Raji (cell line): ENCODE results near the gene PCDH1.

Source experiments
- POLR2A ChIP-seq: IDR thresholded peaks from 2 replicates; pipeline ENCODE4 v1.6.1; 2011; ENCODE audit warnings: low read depth, low read length, control low read depth; ENCODE audit not compliant: insufficient read depth

The PCDH1 gene

DNA sequence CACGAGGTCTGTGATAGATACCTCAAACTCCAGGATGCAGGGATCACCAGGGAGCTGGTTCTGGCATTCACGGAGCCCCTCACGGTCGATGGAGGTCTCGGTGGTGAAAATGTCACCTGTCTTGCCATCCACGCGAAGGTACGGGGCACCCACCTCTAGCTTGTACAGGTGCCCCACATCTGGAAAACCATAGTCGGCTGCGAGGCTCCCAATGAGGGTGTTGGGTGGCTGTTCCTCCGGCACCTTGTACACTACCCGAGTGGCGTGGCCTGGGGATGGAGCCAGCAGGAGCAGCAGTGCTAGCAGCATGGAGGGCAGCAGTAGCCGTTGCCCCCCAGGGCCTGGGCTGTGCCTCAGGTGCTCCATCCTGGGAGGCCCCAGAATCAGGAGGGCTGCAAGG lies 9.2 kb downstream of the PCDH1 start:
- no peak for TF ChIP-seq POLR2A

DNA sequence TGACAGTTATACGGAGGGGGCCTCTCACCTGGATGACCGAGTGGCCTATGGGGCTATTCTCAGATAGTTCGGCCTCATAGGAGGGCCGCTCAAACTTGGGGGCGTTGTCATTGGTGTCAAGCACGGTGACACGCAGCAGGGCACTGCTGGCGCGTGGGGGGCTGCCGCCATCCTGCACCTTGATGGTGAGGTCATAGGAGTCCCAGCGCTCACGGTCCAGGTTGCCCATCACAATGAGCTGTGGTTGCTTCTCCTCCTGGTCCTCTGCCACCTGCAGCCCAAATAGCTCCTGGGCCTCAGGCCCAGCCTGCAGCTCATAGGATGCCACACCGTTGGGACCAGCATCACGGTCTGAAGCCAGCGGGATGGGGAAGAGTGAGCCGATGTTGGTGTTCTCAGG lies 9.7 kb downstream of the PCDH1 start:
- TF ChIP-seq POLR2A, result no peak

DNA sequence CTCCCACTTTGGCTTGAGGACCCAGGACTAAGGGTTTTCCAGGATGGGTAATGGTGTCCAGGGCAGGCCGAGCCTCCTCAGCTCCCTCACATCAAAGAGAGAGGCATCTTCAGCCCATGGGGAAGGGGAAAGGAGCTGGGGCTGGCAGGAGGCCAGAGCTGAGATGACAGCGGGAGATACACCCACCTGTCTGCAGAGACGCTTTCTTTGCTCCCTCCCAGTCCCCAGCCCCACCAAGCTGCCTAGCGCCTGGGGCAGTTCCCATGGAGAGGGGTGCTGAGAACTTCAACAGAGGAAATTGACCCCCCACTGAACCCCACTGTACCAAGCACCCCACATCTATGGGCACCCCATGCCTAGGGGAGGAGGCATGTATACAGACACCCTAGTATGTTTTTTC lies 10.6 kb downstream of the PCDH1 start:
- no peak for TF ChIP-seq POLR2A

DNA sequence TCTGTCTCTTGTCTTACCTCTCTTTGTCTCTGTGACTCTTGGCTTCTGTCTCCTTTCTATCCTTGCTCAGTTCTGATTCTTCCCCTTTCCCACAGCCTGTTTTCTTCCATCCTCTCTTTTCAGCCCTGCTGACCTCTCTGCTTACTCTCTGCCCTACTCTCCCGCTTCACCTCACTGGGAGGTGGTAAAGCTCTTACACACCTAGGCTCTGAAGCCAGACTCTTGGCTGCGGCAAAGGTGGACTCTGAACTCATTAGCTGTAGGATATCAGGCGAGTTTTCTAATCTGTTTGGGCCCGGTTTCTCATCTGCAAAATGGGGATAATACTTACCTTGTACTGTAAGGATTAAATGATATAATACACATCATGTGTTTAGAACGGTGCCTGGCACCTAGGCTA lies 11.1 kb downstream of the PCDH1 start:
- TF ChIP-seq POLR2A, result no peak

DNA sequence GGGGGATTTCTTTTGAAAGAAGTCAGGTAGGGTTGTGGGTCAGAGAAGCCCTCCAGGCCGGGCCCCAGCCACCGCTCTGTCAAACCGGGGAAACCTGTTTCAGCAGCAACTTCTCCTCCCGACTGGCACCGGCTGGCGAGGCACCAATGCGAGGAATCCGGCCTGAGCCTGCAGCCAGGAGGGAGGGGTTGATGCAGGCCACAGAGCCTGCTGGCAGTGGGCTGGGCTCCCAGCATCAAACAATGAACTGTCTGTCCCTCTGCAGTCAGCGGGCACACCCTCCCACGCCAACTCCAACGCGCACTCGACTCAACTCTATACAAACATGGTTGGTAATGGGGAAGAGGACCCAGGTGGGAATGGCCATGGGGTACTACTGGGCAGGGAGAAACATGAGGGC lies 12.1 kb downstream of the PCDH1 start:
- TF ChIP-seq POLR2A, result no peak

DNA sequence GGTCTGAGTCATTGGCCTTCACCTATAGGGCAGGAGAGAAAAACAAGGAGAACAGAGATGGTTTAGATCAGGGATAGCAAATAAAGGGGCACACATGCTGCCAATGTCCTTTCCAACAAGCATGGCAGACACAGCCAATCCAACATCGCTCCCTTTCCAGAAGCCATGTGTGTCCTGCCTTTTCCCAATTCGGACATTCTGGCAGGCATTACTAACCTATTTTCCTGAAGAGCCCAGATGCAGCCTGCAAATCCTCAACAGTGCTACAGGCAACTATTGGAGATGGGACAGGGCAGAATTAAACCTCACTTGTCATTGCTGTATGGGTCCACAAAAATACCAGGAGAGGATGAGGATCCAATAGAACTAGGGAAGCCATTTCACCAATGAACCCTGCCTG lies 12.8 kb downstream of the PCDH1 start:
- TF ChIP-seq POLR2A, result no peak

DNA sequence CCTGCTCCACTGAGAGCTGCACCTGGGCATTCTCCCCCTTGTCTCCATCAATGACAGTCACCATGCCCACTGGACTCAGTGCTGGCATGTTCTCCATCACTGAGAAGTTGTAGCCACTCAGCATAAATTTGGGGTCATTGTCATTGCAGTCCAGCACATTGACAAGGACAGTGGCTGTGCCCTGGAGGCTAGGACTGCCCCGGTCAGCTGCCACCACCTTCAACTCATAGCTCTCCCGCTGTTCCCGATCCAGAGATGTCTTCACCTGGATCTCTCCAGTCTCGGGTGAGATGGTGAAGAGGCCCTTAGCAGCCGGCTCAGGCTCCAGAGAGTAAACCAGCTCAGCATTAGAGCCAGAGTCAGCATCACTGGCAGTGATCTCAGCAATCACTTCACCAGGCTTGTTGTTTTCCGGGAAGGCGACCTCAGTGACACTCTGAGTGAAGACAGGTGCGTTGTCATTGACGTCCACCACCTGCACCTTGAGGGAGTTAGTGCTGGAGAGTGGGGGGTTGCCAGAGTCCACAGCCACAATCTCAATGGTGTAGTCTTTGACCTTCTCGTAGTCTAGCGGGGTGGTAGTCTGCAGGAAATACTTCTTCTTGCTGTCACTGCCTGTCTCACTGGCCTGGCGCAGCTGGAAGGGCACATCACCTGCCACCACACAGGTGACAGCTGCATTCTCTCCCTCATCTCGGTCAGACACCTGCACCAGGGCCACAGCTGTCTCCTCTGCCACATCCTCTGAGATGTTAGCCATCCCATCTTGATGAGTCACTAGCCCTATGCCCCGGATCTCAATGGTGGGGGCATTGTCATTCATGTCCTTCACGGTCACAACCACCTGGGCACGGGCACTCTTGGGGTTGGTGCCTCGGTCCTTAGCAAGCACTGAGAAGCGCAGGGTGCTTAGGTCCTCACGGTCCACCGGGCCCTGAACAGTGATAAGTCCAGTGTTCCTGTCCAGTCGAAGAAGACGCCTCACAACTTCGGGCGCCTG lies 13.5 kb downstream of the PCDH1 start:
- no peak for TF ChIP-seq POLR2A

DNA sequence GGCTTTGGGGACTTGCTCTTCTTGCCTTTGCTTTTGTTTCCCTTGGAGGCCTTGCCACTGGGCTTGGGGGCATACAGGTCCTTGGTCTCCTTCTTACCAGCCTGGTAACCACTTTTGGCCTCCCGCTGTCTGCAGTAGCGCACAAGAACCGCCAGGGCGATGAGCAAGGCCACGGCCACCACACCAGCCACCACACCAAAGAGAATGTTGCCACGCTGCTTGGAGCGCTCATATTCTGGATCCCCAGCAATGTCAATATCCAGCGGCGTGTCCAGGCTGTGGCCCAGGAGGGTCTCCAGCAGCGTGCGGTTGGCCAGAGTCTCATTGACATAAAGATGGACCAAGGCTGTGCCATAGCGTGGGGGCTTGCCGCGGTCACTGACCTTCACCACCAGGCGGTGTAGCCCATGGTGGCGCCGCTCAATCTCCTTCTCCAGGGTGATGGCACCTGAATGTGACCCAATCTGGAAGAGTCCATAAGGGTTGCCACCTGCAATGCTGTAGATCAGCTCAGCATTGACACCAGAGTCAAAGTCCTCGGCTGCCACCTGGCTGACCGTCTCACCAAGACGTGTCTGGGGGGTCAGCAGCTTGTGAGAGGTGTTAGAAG lies 14.5 kb downstream of the PCDH1 start:
- no peak for TF ChIP-seq POLR2A

DNA sequence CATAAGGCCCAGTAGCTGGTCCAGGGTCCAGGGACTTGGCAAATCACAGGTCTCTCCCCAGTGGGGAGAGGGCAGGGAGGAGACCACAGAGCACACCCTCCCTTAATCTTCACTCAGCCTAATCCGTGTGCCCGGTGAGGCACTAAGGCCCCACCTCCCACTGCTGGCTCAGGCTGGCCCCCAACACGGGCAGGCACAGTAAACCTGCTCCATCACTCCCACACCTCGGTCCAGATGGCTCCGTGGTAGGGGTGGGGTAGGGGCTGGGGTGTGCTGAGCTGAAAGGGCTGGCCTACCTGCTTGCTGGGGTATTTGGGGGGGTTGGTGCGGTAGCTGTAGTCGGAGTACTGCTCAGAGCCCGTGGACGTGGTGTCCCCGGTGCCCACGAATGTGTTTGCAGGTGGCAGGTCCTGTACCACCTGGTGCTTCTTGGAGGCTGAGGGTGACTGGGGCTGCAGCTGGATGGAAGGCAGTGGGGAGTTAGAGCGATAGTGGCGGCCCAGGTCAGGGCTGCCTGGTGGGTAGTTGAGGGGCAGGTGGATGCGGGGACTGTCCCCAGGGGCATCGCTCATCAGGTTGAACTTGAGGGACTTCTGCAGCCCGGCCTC lies 15.2 kb downstream of the PCDH1 start:
- no peak for TF ChIP-seq POLR2A

DNA sequence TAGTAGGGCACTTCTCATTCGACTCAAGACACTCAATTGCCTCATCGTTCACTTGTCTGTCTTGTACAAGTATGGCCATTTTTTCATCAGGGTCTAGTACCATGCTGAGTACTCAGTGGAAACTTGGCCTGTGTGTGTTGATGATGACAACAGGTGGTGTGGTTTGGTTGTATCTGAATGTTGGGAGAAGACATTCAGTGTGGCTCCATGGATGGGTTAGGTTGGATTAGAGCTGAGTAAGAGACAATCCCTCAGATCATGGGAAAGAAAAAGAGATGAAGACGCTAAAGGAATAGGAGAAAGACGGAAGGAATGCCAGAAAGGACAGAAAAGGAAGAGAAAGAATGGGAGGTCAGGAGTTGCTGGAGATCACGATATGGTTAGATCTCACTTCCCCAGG lies 17.0 kb downstream of the PCDH1 start:
- no peak for TF ChIP-seq POLR2A

DNA sequence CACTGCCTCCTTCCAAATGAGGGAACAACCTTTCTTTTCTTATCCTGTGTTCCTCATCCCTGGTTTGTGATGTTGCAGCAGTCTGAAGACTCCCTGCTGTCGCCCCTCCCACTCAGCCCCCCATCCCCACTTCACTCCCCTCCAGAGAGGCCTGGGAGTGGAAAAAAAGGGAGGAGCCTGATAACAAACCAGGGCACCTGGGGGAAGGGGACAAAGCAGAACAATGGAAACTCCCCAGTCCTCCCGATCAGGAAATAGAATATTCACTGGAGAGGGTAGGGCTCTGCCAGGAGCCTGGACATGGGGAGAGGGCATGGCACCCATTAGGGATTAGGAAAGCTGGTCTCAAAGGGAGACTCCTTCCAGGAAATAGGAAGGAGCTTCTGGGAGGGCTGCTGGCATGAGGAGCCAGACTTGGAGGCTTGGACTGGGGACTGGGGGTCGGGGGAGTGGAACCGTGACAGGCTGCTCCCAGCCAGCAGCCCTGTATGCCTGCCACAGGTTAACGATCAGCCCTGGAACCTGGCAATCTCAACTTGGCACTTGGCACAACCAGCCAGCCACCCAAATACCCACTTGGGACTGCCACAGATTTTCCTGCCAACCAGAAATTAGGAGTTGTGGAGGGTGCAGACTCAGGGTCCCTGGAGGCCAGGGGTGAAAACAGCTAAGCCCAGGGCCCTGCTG lies 20.0 kb downstream of the PCDH1 start:
- TF ChIP-seq POLR2A, result no peak

DNA sequence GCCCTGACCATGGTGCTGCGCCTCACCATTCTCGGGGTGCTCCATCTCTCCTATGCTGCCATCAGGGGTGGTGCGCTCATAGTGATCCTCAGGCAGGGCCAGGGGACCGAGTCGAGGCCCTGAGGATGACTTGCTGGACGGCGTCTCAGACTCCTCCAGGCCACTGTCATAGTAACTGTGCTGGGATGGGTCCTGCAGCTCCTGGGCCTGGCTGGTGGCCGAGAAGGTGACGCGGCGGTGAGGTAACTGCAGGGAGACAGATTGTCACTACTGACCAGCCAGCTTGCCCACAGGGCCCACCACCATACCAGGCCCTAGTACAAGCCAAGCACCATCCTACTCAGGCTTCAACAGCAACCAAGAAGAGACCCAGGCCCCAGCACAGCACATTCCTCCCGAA lies 21.0 kb downstream of the PCDH1 start:
- TF ChIP-seq POLR2A, result no peak

DNA sequence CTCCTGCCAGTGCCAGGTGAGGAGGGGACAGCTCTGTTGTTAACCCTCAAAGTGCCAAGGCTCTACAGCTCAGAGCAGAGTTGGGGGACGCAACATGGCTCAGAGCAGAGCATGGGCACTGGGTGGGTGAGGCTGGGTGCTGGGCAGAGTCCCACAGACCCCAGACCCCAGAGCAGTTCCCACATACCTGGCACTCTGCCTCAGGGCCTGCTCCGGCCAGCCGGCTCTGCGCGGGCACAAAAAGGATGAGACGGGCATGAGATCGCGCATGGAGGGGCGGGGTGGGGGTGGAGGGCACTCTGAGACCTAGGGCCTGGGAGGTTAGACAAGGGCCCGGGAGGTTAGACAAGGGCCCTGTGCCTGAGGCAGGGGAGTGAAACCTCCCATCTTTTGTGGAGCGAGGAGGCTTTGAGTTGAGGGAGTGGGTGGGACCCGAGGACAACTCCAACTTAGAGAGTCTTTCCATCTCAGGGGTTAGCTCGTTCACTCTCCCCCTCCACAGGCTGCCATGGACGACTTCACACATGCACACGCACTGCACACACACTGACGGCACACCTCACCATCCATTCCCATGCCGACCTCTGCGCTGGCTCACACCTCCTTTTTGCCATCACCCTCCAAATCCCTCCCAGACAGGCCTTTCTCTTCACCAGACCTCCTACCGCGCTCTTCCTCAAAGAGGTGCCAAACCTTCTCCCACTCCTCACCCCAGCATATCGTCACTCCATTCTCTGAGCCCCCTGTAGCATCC lies 22.0 kb downstream of the PCDH1 start:
- TF ChIP-seq POLR2A, result no peak

DNA sequence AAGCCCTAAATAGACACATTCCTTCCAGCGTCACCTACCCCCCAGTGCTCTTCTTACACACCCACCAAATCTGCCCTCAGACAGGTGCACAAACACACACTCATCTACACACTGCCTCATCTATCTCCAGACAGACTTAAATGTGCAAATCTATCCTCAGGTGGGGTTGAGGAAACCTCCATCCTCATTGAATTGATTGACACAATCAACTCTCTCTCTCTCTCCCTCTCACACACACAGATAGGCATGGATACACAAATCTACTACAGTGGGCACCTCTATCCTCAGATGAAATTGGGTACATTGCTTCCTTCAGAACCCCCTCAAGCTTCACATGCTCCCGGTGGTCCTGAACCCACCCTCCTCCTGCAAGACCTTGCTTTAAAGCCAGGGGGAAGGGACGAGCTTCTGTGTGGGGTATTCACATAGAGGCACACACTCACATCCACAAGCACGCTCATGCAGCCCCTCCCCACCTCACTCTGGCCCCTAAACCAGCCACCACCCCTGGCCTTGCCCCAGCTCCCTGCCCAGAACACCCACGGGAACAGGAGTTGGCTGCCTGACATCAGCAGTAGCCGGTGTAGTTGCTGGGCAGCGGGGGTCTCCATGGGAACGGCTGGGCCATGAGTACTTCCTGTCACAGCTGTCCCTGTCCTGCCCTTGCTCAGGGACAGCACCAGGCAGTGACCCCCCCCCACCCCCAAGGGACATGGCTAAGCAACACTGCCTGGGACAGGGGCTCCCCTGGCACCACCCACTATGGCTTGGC lies 22.8 kb downstream of the PCDH1 start:
- no peak for TF ChIP-seq POLR2A

DNA sequence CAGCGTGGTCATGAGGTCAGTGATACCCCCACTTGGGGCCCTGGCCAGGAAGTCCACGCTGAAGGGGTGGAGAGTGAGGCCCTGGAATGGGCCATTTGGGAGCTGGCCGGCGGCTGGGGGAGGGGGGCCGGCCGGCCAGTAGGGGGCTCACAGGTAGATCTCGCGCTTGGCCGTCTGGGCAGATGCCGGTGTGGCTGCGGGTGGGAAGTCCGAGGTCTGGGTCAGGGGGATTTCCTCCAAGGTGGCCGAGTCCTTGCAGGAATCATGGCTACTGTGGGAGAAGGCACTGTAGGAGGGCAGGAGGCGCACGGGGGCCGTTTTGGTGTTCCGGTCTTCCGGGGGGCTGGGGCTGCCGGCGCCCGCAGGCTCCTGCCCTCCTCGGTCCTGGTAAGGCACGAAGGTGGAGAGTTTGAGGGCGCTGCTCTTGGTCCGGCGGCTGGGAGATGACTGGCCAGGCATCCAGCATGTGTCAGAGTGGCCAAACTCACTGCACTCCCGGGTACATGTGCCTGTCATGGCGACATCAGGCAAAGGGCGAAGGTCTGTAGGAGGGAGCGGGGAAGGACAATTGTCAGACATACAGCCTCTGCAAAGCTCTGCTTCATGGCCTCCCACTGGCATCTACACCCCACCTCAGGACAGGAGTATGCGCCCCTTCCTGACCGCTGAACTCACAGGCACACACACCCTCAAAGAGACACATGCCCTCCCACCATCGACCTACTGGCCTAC lies 24.1 kb downstream of the PCDH1 start:
- no peak for TF ChIP-seq POLR2A
